ENCODE data around the gene SH3BP1. TPM values are rescaled to one million over a fixed set of nuclear protein-coding genes. Genes with fewer than 3 reads are reported as not detected.
"Not testable (repeated sequence)": the region's sequence is repeated elsewhere in the genome, so short reads cannot be mapped to it uniquely, and the experiment has no call there.

SH3BP1 gene, protein sequence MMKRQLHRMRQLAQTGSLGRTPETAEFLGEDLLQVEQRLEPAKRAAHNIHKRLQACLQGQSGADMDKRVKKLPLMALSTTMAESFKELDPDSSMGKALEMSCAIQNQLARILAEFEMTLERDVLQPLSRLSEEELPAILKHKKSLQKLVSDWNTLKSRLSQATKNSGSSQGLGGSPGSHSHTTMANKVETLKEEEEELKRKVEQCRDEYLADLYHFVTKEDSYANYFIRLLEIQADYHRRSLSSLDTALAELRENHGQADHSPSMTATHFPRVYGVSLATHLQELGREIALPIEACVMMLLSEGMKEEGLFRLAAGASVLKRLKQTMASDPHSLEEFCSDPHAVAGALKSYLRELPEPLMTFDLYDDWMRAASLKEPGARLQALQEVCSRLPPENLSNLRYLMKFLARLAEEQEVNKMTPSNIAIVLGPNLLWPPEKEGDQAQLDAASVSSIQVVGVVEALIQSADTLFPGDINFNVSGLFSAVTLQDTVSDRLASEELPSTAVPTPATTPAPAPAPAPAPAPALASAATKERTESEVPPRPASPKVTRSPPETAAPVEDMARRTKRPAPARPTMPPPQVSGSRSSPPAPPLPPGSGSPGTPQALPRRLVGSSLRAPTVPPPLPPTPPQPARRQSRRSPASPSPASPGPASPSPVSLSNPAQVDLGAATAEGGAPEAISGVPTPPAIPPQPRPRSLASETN
- polyA plus RNA-seq (2011; rRNA removed), result 1.6 and 1.8 TPM in 2 replicates
- polyA plus RNA-seq (2012; cell fraction: cytosol; rRNA removed), result 3.3 and 3.4 TPM in 2 replicates
- 8.7 and 9.6 TPM in 2 replicates for polyA plus RNA-seq (2012; cell fraction: nucleus; rRNA removed)
- 1.6 to 2.8 TPM (median 2.7 TPM) in 3 replicates for polyA plus RNA-seq (2017; fragmentation: RNase III; extraction: RNeasy Plus Mini Kit Qiagen cat#74134 plus additional on column Dnase treatment)
- polyA minus RNA-seq (2011; rRNA and poly(A)+ RNA removed), result 1.6 and 2.2 TPM in 2 replicates

DNA sequence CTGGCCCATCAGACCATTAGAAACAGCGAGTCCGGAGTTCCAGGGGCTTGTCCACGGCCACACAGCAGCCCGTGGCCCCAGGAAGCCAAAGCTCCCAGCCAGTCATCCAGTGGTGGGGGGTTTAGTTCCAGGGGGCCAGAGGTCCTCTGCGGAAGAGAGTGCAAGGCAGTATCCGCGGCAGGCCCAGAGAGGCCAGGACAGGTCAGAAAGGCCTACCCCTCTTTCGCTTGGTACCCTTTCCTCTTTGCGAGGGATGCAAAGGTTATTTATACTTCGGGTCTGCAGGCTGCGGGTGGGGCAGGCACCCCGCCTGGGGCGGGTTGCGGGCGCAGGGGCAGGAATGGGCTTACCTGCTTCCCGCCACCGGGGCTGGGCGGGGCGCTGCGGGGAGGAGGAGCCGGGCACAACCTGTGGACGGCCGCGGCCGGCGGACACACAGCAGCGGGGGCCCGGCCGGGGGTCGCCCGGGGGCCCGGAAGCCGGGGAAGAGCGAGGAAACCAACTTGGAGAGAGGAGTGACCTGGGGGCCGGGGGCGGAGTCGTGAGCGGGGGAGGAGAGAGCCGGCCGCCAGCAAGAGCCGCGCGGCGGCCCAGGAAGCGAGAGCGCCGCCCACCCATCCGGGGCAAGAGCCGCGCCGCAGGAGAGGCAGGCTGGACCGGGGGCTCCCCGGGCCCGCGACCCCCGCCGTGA lies at the start of gene SH3BP1:
SH3BP1 (plus strand) TSS at position 600 of the 691 bp plus-strand sequence. CDS start 119 bp downstream, outside the sequence.
- DNase-seq (ENCODE audit: low read depth in 1 of 2, low spot score in 1 of 2), result no peak
- 15% methylated on average over 4 of the region's 57 CpGs for WGBS (ENCODE audit: missing lambda C conversion rate)
- Histone ChIP-seq H3K9me3 (no peaks in the 10 kb centered on the region), H3K4me1 (peaks cover 10% of the 10 kb centered on the region; the same call in 2 of the 3 replicates), H3K27ac (peak within 1 kb of the TSS; percentile 62 to 93), H3K4me2 (peak within 1 kb of the TSS; percentile 82), H3K4me3 (peak within 1 kb of the TSS; percentile 58)
- TF ChIP-seq CHD4 (IDR thresholded peaks at IDR 0.05; ENCODE audit: borderline replicate concordance) (no peak), FOXS1 (CRISPR knock-in tag; IDR thresholded peaks at IDR 0.05) (no peak), HEYL (CRISPR knock-in tag; IDR thresholded peaks at IDR 0.05) (no peak), HOXB5 (CRISPR knock-in tag; IDR thresholded peaks at IDR 0.05) (no peak), SMC3 (IDR thresholded peaks at IDR 0.05) (no peak), CBX2 (IDR thresholded peaks at IDR 0.05; ENCODE audit: borderline replicate concordance, low read depth) (no peak), JUN (IDR thresholded peaks at IDR 0.05) (no peak), GATA3 (IDR thresholded peaks at IDR 0.05; ENCODE audit: borderline replicate concordance) (no peak), KDM1A (IDR thresholded peaks at IDR 0.05; ENCODE audit: low read depth) (no peak), NPAS2 (CRISPR knock-in tag; IDR thresholded peaks at IDR 0.05; ENCODE audit: borderline replicate concordance) (no peak), MYC (IDR thresholded peaks at IDR 0.05; ENCODE audit: borderline replicate concordance, low read length) (no peak), PHF8 (IDR thresholded peaks at IDR 0.05; ENCODE audit: borderline replicate concordance, low read depth) (no peak), NR3C1 (IDR thresholded peaks at IDR 0.05) (no peak), RFX5 (IDR thresholded peaks at IDR 0.05) (no peak), KDM5A (IDR thresholded peaks at IDR 0.05) (no peak), CEBPB (IDR thresholded peaks at IDR 0.05) (no peak), TP53 (CRISPR knock-in tag; IDR thresholded peaks at IDR 0.05) (no peak)
- TF ChIP-seq, protein P1, sequence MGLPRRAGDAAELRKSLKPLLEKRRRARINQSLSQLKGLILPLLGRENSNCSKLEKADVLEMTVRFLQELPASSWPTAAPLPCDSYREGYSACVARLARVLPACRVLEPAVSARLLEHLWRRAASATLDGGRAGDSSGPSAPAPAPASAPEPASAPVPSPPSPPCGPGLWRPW (IDR thresholded peaks at IDR 0.05), result no peak
- TF ChIP-seq, protein P2, sequence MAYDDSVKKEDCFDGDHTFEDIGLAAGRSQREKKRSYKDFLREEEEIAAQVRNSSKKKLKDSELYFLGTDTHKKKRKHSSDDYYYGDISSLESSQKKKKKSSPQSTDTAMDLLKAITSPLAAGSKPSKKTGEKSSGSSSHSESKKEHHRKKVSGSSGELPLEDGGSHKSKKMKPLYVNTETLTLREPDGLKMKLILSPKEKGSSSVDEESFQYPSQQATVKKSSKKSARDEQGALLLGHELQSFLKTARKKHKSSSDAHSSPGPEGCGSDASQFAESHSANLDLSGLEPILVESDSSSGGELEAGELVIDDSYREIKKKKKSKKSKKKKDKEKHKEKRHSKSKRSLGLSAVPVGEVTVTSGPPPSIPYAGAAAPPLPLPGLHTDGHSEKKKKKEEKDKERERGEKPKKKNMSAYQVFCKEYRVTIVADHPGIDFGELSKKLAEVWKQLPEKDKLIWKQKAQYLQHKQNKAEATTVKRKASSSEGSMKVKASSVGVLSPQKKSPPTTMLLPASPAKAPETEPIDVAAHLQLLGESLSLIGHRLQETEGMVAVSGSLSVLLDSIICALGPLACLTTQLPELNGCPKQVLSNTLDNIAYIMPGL (CRISPR knock-in tag; IDR thresholded peaks at IDR 0.05; ENCODE audit: borderline replicate concordance), result no peak
- POLR2A ChIA-PET, result no interaction called here
- peak; percentile 14 to 50; a peak in 3 of 6 replicates for ATAC-seq
- CTCF ChIA-PET, result interaction anchor here (1.2 to 7.1 kb wide), 2 partner anchors 9 to 19 kb away, joined by 5 to 129 read pairs; partner anchors contain the start of gene PDXP
- FAIRE-seq, result no peak

DNA sequence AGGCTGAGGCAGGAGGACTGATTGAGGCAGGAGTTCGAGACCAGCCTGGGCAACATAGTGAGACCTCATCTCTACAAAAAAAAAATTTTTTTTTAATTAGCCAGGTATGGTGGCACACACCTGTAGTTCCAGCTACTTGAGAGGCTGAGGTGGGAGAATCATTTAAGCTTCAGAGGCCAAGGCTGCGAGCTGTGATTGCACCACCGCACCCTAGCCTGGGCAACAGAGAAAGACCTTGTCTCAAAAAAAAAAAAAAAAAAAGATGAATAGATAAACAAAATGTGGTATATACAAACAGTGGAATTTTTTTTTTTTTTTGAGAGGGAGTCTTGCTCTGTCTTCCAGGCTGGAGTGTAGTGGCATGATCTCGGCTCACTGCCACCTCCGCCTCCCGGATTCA lies 48.4 kb upstream of the SH3BP1 start:
- ChIA-PET CTCF (interaction anchor here (0.7 to 5.3 kb wide), 7 partner anchors 16 to 119 kb away, joined by 3 to 101 read pairs (median 19); no protein-coding TSS in a partner anchor), POLR2A (interaction anchor here (3.0 kb wide), 1 partner anchor 18 kb away, joined by 23 read pairs; the partner anchor contains the start of gene GGA1)
- H3K4me2 ChIP-seq; ATAC-seq; DNase-seq (ENCODE audit: low read depth in 1 of 2, low spot score in 1 of 2); H3K4me1 ChIP-seq; FAIRE-seq; H3K27ac ChIP-seq; H3K9me3 ChIP-seq; H3K4me3 ChIP-seq: not testable (repeated sequence)
- 74% methylated on average over 6 of the region's 6 CpGs for WGBS (ENCODE audit: missing lambda C conversion rate)
